Testis (tissue), 2 donors: Measurements from ENCODE around the gene OXSR1.

ENCODE experiments used
- POLR2A ChIP-seq: fragments of 450-650 bp; IDR thresholded peaks from one replicate; pipeline ENCODE4 v1.6.1; 2017; ENCODE audit warnings: antibody characterized with exemption, mild to moderate bottlenecking, moderate library complexity
- TF ChIP-seq, protein P1 (sequence below), 3 experiments: fragments of 450-650 bp in 2 of 3; fragments of 200-600 bp in 1 of 3; sonication (generic) in 1 of 3; IDR thresholded peaks; one replicate each; pipeline ENCODE4 v1.5.1; 2016 to 2019; ENCODE audit warnings: antibody characterized with exemption in 3 of 3, mild to moderate bottlenecking in 2 of 3, moderate library complexity in 1 of 3

DNA sequence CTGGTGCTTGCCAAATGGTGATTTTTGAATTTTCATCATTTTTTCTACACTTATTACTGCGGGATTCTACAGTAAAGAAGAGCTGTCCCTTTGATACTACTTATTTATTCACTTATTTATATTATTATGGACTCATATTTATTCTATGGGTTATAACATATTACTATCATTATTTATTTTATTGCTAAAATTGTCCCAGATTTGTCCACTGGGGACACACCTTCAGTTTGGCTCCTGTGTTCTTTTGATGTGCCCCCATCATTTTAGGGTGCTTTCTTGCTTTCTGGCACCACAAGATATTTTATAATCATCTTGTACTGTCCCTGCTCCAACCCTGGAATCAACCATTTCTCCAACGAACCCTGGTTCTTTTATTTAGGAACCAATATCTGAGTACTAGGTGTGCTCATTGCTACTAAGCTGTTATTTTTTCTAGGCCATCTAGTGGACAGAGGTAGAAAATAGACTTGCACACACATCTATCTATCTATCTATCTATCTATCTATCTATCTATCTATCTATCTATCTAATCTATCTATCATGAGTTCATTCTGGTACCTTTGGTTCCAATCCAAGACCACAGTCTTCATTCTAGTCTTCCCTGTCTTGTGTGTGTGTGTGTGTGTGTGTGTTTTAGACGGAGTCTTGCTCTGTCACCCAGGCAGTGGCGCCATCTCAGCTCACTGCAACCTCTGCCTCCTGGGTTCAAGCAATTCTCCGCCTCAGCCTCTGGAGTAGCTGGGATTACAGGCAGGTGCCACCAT lies 132.8 kb downstream of the OXSR1 start:
- no peak for TF ChIP-seq POLR2A
- TF ChIP-seq, protein P1, sequence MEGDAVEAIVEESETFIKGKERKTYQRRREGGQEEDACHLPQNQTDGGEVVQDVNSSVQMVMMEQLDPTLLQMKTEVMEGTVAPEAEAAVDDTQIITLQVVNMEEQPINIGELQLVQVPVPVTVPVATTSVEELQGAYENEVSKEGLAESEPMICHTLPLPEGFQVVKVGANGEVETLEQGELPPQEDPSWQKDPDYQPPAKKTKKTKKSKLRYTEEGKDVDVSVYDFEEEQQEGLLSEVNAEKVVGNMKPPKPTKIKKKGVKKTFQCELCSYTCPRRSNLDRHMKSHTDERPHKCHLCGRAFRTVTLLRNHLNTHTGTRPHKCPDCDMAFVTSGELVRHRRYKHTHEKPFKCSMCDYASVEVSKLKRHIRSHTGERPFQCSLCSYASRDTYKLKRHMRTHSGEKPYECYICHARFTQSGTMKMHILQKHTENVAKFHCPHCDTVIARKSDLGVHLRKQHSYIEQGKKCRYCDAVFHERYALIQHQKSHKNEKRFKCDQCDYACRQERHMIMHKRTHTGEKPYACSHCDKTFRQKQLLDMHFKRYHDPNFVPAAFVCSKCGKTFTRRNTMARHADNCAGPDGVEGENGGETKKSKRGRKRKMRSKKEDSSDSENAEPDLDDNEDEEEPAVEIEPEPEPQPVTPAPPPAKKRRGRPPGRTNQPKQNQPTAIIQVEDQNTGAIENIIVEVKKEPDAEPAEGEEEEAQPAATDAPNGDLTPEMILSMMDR (IDR thresholded peaks at IDR 0.05) = no peak
